GM21390 (cell line): Measurements from ENCODE around the gene BAIAP3.

Source experiments
- ATAC-seq: cut with Tn5 transposase; IDR thresholded peaks from one replicate; pipeline ENCODE4 v1.9.1; 2021; ENCODE audit not compliant: unreplicated experiment

Gene BAIAP3

DNA sequence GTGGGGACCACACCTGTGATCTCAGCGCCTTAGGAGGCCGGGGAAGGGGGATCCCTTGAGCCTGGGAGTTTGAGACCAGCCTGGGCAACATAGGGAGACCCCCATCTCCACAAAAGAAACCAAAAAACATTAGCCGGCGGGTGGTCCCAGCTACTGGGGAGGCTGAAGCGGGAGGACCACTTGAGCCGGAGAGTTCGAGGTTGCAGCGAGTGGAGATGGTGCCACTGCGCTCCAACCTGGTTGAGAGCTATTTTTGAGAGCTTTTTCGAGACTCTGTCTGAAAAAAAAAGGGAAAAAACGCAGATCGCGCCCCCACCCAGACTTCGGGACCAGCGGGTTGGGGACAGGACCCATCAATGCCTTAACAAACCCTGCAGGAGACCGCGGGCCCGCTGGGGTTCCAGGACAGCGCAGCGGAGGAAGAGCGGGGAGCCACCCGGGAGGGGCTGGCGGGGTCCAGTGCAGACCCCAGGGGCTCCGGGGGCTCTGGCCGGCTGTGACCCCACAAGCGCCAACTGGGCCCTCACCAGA is 762 bp upstream of the BAIAP3 start:
- no peak for ATAC-seq

DNA sequence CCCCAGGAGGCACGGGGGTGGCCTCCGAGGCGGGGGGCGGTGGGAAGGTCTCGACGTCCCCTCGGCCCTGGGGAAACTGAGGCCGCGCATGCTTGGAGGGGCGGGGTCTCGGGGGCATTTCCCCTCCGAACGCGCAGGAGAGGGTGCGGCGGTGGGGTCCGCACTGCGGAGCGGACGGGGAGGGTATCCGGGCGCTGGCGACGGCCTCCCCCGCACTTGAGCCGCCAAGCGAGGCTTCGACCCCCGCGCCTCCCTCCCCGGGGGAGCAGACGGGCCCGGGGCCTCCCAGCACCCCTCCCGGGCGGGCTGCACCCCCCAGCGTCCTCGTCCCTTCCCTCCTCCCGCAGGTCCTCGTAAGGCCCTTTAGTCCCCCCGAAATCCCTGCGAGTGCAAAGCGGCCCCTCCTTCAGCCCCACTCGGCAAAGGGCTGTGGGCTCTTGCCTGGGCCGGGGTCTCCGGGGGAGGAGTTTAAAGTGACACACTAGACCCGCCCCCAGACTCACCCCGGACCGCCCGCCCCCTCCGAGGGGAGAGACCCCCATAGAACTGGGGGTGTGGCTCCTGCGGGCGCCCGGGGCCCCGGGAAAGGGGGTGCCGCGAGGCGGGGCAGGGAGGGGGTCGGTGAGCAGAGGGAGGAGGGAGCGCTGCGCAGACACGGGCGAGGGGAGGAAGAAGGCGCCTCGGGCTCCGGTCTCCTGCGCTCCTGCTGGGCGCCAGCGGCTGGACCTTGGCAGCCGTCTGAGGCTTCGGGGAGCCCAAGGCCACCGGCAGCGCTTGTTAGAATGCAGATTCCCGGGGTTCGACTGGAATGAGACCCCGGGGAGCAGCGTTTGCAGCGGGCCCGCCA is 632 bp downstream of the BAIAP3 start:
- ATAC-seq, result no peak

DNA sequence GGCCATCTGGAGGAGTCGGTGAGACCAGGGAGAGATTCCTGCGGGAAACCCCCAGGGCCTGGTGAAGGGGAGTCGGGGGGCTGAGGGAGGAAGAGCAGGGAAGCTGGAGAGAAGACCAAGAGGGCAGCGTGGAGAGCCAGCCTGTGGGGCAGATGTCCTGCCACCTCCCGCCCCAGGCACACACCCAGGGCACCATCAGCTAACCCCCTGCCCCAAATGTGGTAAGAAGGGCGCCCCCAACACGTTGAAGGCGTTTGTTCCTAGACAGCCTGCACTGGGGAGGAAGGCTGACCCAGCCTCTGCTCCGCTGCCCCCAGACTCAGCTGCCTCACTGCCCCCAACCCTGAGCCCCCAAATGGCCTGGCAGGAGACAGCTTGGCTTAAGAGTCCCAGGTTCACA is 1.3 kb downstream of the BAIAP3 start:
- ATAC-seq, result no peak

DNA sequence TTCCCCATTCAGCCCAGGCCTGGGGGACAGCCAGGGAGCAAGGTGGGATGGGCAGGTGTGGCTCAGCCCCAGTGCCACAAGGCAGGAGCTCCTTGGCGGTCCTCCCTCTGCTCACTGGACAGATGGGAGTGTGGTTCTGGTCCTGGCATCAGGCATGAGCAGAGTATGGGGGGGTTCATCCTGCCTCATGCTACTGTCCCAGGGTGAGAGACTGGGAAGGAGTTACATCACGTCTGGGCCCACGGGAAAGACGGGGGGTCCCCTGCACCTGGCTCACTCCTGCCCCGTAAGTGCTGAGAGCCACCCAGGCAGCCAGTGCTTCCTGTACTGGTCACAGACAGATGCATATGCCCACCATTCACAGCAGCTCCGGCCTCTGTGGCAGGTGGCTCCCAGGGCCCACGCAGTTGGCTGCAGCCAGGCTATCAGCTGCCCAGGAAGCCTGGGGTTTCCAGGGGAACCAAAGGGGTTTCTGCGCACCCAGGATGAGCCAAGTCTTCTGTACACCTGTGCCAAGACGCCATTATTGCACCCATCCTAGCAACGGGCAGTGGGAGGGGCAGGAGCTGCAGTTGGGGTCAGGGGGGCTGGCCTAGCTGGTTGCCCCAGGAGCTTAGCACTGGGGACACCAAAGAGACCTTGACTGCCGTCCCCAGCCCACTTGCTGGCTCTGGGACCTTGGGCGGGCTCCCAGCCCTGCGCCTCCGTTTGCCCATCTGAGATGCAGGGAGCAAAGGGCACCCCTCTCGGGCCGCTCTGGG is 1.9 kb downstream of the BAIAP3 start:
- no peak for ATAC-seq

DNA sequence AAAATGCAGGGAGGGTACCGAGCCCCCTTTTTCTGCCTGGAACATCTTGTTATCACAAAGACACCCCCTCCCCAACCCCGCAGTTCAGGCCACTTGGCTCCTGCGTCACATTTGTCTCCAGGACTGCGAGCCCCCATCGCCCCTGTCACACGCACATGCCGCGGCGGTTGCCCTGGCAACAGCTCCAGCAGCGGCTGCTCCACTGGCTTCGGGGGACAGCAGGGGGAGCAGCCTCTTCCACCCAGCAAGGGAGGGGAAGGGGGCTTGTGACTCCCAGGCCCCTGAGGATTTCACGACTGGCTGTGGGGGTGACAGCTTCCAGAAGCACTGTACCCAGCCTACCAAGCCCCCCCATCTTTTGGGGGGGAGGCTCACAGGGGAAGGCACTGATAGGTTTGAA is 2.6 kb downstream of the BAIAP3 start:
- ATAC-seq, result no peak

DNA sequence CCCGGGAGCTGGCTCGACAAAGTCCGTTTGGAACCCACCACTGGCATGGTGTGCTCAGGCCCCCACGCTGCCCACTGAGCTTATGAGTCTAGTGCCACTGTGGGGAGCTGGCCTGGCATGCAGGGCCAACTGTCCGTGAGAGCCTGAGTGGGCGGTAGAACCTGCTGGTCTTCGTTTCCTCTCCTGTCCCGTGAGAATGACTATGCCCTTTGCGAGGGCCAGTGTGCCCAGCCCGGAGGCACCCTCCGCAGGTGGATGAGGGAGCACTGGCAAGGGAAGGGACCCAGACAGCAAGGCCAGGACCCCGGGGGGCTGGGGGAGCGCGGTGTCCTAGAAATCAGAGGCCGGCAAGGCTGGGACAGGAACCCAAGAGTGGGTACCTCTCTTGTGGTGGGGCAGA is 3.2 kb downstream of the BAIAP3 start:
- ATAC-seq, result no peak

DNA sequence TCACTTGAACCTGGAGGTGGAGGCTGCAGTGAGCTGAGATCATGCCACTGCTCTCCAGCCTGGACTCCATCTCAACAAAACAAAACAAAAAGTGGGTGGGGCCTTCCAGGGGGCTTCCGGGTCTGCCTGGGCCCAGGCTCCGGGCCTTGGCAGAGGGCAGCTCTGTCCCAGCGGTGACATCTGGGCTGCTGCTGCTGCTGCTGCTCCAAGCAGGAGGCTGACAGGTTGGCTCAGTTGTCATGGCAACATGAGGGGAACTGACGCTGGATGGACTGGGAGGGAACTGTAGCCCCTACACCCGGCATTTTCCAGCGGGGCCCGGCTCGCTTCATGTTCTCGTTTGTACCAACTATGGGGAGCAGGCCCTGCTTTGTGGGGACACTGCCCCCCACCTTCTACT is 4.0 kb downstream of the BAIAP3 start:
- ATAC-seq, result no peak

DNA sequence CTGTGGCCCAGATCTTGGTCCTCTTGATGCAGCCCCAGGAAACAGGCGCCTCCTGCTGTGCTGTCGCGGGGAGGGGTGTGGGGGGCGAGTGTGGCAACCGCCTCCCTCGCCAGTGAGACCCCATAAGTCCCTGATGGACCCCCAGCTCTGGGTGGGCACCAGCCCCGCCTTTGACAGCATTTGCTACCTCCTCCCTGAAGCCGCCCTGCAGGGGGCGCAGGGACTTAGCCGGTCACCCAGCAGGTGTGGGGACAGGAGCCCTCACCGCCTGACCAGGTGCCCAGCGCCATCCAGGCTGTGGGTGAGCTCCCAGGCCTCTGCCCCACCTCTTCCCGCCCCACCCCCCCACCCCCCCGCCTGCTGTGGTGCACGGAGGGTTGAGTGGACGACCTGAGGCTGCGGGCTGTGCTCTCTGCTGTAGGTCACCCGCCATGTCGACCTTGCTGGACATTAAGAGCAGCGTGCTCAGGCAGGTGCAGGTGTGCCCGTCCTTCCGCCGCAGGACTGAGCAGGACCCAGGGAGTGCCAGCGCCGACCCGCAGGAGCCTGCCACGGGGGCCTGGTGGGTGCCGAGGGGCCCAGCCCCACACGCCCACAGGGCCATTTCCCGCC is 4.8 kb downstream of the BAIAP3 start:
- no peak for ATAC-seq

DNA sequence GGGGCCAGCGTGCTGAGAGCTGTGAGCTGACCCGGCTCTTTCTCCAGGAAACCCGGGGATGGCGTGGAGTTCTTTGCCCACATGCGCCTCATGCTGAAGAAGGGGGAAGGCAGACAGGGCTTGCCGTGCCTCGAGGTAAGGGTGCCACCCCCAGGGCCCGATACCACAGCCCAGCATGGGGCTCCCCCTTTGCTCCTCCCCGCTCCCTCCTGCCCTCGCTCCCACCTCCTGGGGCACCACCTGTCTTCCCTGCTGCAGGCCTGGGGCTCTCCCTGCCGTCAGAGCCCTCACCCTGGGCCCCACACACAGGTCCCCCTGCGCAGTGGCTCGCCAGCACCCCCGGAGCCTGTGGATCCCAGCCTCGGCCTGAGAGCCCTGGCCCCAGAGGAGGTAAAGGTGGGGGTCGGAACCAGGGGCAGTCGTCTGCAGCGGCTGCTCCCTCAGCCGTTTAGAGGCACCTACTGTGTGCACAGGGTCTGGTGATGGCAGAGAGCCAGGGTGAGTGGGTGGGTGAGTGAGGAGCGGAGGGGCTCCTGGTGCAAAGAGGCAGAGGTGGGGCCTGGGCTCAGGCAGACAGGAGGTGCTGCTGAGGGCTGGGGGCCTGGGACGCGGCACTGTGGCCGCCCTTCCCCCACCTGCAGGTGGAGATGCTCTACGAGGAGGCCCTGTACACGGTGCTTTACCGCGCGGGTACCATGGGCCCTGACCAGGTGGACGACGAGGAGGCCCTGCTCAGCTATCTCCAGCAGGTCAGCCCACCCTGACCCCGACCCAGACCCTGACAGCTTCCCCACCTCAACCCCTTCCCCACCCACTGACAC is 5.6 kb downstream of the BAIAP3 start:
- no peak for ATAC-seq

DNA sequence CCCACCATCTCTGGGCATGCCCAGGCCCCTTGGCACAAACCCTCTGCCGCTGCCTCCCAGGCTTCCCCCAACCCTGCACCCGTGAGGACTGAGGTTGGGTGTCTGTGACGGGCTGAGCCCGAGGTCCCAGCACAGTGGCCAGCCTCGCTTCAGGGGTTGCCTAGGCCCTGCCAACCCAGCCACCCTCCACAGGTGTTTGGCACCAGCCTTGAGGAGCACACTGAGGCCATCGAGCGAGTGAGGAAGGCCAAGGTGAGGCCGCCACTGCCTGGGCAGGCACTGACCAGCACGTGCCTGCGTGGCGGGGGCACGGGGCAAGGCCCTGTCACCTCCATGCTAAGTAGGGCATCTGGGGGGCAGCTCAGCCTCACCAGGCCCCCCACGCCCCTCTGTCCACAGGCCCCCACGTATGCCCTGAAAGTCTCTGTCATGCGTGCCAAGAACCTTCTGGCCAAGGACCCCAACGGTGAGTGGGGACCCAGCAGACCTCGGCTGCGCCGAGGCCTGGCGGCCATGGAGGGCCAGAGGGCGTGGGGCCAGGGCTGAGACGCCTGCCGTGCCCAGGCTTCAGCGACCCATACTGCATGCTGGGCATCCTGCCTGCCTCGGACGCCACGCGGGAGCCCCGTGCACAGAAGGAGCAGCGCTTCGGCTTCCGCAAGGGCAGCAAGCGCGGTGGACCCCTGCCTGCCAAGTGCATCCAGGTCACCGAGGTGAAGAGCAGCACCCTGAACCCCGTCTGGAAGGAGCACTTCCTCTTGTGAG is 7.5 kb downstream of the BAIAP3 start:
- ATAC-seq, result no peak

DNA sequence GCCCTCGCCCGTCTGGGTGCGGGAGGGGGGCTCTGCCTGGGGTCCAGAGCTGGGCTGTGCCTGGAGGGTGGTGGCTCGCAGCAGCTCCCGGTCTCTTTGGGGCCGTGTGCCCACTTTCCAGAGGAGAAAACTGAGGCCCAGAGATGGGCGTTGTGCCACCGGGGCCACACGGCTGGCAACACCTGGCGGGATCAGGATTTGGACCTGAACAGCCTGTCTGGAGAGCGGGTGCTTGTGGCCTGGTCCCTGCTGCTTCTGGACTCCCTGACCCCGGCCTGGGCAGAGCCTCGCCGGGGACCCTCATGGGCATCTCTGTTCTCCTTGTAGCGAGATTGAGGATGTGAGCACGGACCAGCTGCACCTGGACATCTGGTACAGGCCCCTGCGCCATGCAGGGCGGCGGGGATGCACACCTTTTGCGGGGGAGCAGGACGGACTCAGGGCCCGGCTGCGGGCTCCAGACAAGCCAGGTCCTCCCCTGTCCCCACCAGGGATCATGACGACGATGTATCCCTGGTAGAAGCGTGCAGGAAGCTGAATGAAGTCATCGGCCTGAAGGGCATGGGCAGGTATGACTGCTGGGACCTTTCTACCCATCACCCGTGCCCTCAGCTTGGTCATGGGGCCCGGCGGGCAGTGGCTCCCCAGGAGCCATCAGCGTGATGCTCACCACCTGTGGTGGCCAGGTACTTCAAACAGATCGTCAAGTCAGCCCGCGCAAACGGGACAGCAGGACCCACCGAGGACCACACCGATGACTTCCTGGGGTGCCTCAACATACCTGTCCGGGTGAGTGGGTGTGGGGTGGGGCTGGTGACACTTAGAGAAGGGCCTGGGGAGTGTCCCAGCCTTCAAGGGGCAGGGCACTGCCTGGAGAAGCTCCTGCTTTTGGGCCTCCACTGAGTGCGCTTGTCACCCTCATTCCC is 8.3 kb downstream of the BAIAP3 start:
- no peak for ATAC-seq

DNA sequence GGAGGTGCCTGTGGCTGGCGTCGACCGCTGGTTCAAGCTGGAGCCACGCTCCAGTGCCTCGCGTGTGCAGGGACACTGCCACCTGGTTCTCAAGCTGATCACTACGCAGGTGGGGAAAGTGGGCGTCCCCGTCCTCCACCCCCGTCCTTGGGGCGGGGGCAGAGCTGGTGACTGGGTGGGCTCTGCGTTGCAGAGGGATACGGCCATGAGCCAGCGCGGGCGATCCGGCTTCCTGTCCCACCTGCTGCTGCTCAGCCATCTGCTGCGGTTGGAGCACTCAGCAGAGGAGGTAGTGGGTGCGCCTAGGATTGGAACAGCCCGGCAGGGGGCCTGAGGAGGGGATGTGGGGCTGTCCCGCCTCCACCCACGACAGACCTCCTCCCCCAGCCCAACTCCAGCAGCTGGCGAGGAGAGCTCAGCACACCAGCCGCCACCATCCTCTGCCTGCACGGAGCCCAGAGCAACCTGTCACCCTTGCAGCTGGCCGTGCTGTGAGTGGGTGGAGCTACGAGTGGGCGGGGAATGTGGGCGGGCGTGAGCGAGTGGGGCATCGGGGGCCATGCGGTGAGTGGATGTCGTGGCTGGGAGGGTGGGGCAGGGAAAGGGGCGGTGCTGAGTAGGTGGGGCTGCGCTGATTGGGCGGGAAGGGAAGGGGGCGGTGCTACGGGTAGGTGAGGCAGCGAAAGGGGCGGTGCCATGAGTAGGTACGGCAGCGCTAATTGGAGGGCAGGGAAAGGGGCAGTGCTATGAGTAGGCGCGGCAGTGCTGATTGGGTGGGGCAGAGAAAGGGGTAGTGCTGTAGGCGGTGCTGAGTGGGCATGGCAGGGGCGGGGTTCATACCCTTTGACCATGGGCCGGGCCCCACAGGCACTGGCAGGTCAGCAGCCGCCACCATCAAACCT is 9.3 kb downstream of the BAIAP3 start:
- ATAC-seq, result peak; percentile 87

DNA sequence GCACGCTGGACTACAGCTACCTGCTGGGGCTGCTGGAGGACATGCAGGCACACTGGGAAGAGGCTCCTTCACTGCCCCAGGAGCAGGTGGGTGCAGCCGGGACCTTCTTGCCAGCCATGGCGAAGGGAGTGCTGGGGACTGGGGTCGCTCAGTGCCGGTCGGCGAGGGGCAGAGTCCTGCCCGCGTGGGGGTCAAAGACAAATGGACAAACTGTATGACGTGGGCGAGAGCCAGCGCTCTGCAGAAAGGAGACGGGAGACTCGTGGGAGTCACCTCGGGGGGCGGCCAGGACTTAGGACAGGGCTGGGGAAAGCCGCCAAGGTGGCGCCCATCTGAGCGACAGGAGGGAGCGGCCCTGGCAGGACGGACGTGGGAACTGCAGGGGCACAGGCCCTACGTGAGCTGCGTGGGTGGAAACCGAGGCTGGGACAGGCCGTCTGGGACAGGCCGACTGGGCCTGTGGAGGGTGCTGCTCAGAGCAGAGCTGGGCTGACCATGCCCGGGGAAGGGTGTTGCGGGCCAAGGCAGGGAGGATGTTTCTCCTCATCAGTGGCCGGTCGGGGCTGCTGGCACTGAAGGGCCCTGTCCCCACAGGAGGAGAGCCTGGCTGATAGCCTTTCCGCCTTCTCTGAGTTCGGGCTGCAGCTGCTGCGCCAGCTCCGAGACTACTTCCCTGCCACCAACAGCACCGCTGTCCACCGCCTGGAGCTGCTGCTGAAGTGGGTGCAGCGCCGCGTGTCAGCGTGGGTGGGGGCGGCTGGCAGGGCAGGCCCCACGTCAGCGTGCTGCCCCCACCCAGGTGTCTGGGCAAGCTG is 10.2 kb downstream of the BAIAP3 start:
- peak; percentile 3 for ATAC-seq

DNA sequence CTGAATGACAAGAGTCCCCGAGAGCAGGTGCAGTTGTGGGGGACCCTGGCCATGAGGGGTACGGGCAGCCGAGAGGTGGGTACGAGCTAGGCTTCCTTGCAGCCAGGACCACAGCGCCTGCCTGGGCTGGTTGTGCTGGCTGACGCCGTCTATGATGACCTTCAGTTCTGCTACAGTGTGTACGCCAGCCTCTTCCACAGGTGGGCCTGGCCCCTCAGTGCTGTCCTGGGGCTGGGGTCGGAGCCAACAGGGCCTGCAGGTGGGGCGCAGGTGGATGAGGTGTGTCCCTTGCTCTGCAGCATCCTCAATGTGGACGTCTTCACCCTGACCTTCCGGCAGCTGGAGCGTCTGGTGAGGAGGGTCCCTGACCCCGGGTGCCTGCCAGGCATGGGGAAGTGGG is 11.1 kb downstream of the BAIAP3 start:
- ATAC-seq, result no peak

DNA sequence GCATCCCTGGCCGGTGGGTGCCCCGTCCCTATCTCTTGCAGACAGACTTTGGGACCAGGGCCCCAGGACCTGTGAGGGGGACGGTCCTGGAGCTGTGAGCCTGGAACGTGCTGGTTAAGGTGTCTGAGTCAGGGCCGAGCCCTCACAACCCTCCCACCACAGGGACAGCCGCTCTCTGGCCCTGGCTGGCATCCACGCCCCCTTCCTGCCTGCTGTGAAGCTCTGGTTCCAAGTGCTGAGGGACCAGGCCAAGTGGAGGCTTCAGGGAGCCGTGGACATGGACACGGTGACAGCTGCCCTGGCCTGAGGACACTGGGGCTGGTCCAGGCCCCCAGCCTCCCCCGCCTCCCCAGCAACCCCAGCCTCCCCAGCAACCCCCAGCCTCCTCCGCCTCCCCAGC is 11.6 kb downstream of the BAIAP3 start:
- no peak for ATAC-seq

DNA sequence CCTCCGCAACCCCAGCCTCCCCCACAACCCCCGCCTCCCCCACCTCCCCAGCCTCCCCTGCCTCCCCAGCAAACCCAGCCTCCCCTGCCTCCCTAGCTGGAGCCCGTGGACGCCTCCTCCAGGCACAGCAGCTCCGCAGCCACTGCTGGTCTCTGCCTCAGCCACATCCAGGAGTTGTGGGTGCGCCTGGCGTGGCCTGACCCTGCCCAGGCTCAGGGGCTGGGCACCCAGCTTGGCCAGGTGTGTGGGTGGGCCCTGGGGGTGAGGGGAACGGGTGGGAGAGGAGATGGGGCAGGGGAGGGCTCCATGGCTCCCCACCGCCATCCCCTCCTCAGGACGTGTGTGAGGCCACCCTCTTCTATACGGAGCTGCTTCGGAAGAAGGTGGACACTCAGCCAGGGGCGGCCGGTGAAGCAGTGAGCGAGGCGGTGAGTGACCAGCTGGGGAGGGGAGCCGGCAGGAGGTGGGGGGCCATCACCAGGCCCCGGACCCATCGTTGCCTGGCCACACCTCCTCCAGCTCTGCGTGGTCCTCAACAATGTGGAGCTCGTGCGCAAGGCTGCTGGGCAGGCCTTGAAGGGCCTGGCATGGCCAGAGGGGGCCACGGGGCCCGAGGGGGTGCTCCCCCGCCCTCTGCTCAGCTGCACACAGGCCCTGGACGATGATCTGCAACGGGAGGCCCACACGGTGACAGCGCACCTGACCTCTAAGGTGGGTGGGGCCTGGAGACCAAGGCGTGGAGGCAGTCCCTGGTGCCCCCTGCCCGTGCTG is 12.4 kb downstream of the BAIAP3 start:
- no peak for ATAC-seq
